Immature natural killer cell (primary cell): ENCODE data around the gene KRT3. TPM values are rescaled to one million over a fixed set of nuclear protein-coding genes. Genes with fewer than 3 reads are reported as not detected.
"Not testable (repeated sequence)": the region's sequence is repeated elsewhere in the genome, so short reads cannot be mapped to it uniquely, and the experiment has no call there.

Experiments
- DNase-seq, 3 donors: peaks; one replicate each; pipeline ENCODE4 v3.0.0; 2022; ENCODE audit warnings: mixed read lengths in 1 of 3
- H3K27ac Mint-ChIP-seq, 6 donors: one replicate each; pipeline ENCODE4 v1.8.0; 2020; ENCODE audit warnings: mixed read lengths in 6 of 6, mild to moderate bottlenecking in 5 of 6, inconsistent platforms in 4 of 6, moderate library complexity in 3 of 6
- H3K27me3 Mint-ChIP-seq, 3 donors: one replicate each; pipeline ENCODE4 v1.8.0; 2020 to 2021; ENCODE audit warnings: low read depth in 3 of 3, mild to moderate bottlenecking in 3 of 3, mixed read lengths in 3 of 3, moderate library complexity in 3 of 3, inconsistent platforms in 1 of 3
- H3K36me3 Mint-ChIP-seq, 3 donors: one replicate each; pipeline ENCODE4 v1.8.0; 2020; ENCODE audit warnings: mixed read lengths in 3 of 3, inconsistent platforms in 2 of 3, mild to moderate bottlenecking in 2 of 3
- H3K4me1 Mint-ChIP-seq, 2 donors: one replicate each; pipeline ENCODE4 v1.8.0; 2020; ENCODE audit warnings: inconsistent platforms in 2 of 2, mild to moderate bottlenecking in 2 of 2, mixed read lengths in 2 of 2, moderate library complexity in 1 of 2
- H3K4me3 Mint-ChIP-seq, 5 donors: one replicate each; pipeline ENCODE4 v1.8.0; 2020; ENCODE audit warnings: mild to moderate bottlenecking in 5 of 5, mixed read lengths in 5 of 5, inconsistent platforms in 3 of 5, moderate library complexity in 3 of 5
- H3K9me3 Mint-ChIP-seq, 6 donors: one replicate each; pipeline ENCODE4 v1.8.0; 2020; ENCODE audit warnings: mild to moderate bottlenecking in 6 of 6, mixed read lengths in 6 of 6, inconsistent platforms in 4 of 6, moderate library complexity in 3 of 6
- polyA plus RNA-seq, 3 donors: library from polyadenylated mRNA; unstranded; fragments of 300-500 nt; fragmentation: Illumina TruSeq; gene quantifications; one replicate each; pipeline ENCODE4 v1.2.3, GENCODE V29; 2021

KRT3 gene
- polyA plus RNA-seq, 3 donors from 2014 or later = not detected

DNA sequence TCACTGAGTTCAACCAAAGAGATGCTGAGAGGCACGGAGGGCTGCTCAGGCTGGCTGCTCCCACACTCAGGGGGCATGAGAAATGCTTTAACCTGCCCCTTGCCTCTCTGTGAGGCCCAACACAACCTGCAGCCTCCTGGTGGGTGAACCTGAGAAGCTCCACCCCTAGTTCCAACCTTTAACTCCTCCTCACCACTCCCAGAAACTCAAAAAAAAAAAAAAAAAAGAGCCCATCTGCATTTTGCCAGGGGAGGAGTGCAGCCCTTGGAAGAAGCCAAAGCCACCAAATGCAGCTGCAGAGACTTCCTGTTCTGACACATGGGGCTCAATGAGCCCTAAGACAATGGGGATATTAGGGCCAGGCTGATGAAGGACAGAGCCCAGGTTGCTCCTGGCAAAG lies 9.1 kb upstream of the KRT3 start:
- H3K9me3 Mint-ChIP-seq = no peaks in the 10 kb centered on the region
- H3K27me3 Mint-ChIP-seq = peaks cover 0 to 2% (median 2%) of the 10 kb centered on the region in 3 donors
- no peak overlapping the region for H3K27ac Mint-ChIP-seq
- no peak overlapping the region for H3K4me3 Mint-ChIP-seq
- no peak for DNase-seq
- no peaks in the 10 kb centered on the region for H3K4me1 Mint-ChIP-seq
- no peaks in the 10 kb centered on the region for H3K36me3 Mint-ChIP-seq

DNA sequence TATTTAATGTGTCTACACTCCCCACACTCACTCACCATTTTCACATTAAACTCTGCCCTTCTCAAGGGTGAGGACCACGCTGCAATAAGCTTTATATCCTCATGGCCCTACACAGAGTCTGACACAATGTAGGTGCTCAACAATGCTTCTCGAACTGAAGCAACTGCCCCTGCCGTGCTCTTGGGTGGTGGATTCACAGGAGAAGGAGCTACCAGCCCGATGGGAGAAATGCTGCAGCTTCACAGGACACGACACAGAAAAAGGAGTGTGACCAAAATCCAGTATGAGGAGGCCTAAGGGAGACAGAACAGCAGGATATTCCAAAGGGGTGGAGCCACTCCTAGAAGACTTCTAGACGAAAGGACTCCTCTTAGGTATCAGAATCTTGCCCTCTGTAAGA lies 6.5 kb upstream of the KRT3 start:
- H3K9me3 Mint-ChIP-seq = no peaks in the 10 kb centered on the region
- H3K27ac Mint-ChIP-seq = no peak overlapping the region
- no peak for DNase-seq
- H3K36me3 Mint-ChIP-seq = no peaks in the 10 kb centered on the region
- H3K4me3 Mint-ChIP-seq = no peak overlapping the region
- H3K4me1 Mint-ChIP-seq = no peaks in the 10 kb centered on the region
- H3K27me3 Mint-ChIP-seq = peaks cover 0 to 4% (median 0%) of the 10 kb centered on the region in 3 donors

DNA sequence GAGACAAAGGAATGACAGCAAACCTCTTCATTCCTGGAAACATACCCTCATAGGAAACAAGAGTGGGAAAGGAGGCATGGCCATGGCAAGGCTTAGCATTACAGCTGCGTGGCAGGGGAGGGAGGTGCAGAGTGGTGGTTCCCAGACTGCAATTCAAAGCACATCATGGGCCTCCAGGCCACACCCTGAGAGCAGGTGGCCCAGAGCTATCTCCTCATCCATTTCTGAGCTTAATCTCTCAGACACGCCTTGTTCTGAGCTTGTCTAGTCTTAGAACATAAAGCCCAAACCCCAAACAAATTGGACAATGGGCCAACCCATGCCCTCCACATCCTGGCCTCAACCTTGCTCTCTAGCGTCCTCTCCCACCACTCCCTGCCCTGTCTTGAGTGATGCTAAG lies 5.9 kb upstream of the KRT3 start:
- H3K9me3 Mint-ChIP-seq = no peaks in the 10 kb centered on the region
- H3K36me3 Mint-ChIP-seq = no peaks in the 10 kb centered on the region
- H3K4me3 Mint-ChIP-seq = no peak overlapping the region
- no peaks in the 10 kb centered on the region for H3K4me1 Mint-ChIP-seq
- no peak for DNase-seq
- peaks cover 0 to 4% (median 0%) of the 10 kb centered on the region in 3 donors for H3K27me3 Mint-ChIP-seq
- peak overlapping the region in 1 of 6 donors; percentile 31 for H3K27ac Mint-ChIP-seq

DNA sequence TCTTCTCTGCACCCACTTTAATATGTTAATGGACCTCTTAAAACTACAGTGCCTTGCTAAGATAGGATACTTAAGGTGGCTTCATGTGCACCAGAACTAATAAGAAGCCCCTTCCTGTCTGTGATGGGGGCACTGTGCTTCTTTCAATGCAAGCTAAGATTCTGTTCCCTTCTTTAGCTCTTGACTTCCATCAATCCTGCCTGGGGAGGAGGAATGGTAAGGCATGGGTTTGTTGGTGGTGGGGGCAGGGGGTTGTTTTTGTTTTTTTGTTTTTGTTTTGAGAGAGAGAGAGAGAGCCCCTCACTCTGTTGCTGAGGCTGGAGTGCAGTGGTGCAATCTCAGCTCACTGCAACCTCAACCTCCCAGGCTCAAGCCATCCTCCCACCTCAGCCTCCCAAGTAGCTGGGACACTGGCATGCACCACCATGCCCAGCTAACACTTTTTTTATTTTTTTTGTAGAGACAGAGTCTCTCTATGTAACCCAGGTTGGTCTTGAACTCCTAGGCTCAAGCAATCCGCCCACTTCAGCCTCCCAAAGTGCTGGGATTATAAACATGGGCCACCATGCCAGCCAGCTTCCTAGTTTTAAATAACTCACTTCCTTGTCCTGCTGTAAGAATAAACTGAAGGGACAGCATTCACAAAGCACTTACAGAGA lies 4.5 kb upstream of the KRT3 start:
- Mint-ChIP-seq H3K9me3 (no peaks in the 10 kb centered on the region), H3K27me3 (peaks cover 0 to 4% (median 4%) of the 10 kb centered on the region in 3 donors), H3K27ac (no peak overlapping the region), H3K36me3 (no peaks in the 10 kb centered on the region), H3K4me3 (no peak overlapping the region), H3K4me1 (no peaks in the 10 kb centered on the region)
- DNase-seq = no peak

DNA sequence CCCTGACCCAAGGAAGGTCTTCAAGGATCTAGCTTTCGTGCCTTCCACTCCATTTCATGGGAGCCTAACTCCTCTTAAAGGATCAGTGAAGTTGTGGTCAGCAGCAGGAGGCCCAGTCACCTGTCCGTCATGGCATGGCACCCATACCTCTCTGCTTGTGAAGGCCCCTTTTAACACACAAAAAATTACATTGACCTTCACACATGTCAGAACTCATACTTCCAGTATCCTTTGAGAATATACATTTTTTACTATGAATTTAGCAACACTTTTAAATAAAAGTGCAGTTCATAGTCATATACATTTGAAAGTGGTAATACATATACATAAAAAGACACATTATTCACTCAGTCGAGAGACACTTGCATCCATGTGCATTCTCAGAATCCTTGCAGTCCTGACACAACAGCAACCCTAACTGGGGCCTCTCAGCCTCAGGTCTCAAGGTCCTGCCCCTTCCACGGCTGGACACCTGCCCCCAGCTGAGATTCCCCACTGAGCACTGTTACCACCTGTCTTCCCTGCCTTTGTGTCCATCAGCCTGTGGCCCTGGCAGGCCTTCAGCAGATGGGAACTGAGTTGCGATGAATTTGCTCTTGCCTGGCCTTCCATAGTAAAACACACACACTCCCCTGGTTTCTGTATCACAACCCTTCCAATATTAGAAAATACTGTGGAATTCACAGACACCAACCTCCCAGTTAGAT lies 3.7 kb upstream of the KRT3 start:
- Mint-ChIP-seq H3K9me3 (no peaks in the 10 kb centered on the region), H3K27me3 (peaks cover 0 to 4% (median 4%) of the 10 kb centered on the region in 3 donors), H3K27ac (no peak overlapping the region), H3K36me3 (no peaks in the 10 kb centered on the region), H3K4me3 (no peak overlapping the region), H3K4me1 (no peaks in the 10 kb centered on the region)
- no peak for DNase-seq

DNA sequence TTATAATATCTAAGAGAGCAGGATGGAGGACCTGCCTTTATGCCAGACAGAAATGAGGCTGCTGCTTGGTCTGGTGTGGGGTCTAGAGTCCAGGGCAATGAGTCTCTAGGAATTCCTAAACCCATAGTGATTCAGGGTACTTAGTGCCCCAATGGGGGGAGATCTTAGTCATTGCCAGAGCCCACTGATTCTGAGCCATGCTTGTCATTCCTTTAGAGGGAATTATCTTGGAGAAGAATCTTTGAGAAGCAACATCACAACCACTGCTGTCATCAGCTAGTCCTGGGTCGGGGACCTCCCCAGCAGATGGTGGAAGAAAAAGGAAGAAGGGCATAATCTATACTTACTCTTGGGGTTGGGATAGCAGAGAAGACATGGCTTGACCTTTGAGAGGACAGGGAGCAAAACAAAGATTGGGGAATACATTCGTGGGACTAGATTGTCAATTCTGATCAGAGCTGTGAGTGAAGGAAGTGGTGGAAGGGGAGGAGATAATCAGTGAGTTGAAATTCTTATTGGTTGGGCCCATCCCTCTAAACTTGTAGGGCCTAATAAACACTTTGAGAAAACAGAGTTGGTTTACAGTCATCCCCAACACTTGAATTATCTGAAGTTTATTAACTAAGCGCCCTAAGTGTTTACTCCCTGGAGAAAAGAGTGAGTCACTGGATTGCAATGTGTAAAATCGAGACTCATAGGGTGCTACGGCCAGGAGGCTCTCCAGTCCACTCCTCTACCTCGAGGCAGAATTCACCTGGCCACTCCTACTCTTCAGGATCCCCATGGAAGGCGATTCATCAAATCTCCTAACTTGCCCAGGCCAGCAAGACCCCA lies 3.0 kb upstream of the KRT3 start:
- H3K4me3 Mint-ChIP-seq = no peak overlapping the region
- no peaks in the 10 kb centered on the region for H3K9me3 Mint-ChIP-seq
- no peak for DNase-seq
- H3K27ac Mint-ChIP-seq = peak overlapping the region in 1 of 6 donors; percentile 37
- H3K36me3 Mint-ChIP-seq = peaks cover 0 to 6% (median 0%) of the 10 kb centered on the region in 3 donors
- no peaks in the 10 kb centered on the region for H3K4me1 Mint-ChIP-seq
- peaks cover 0 to 4% (median 4%) of the 10 kb centered on the region in 3 donors for H3K27me3 Mint-ChIP-seq

DNA sequence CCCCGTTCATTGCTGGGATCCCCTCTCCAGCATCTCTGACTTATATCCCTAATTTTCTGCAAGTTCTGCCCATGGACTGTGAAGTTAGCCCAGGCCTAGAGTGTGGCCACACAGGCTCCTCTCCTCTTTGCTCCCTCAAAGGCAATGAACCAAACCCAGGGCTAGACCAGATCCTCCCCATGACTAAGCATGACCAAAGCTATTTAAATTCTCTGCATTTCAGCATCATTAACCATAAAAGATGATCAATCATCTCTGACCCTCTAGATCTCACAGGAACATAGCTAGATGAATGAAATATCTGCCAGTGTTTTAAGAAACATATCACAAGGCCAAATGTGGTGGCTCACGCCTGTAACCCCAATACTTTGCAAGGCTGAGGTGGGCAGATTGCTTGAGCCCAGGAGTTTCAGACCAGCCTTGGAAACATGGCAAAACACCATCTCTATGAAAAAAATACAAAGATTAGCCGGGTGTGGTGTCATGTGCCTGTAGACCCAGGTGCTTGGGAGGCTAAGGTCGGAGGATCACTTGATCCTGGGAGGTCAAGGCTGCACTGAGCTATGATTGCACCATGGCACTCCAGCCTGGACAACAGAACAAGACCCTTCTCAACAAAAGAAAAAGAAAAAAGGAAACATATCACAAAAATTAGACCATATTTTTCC lies 2.2 kb upstream of the KRT3 start:
- Mint-ChIP-seq H3K36me3 (peaks cover 0 to 6% (median 0%) of the 10 kb centered on the region in 3 donors), H3K4me3 (no peak overlapping the region), H3K9me3 (no peaks in the 10 kb centered on the region), H3K4me1 (no peaks in the 10 kb centered on the region), H3K27me3 (peaks cover 0 to 6% (median 4%) of the 10 kb centered on the region in 3 donors), H3K27ac (peak overlapping the region in 2 of 6 donors; percentile 32 to 38)
- no peak for DNase-seq

DNA sequence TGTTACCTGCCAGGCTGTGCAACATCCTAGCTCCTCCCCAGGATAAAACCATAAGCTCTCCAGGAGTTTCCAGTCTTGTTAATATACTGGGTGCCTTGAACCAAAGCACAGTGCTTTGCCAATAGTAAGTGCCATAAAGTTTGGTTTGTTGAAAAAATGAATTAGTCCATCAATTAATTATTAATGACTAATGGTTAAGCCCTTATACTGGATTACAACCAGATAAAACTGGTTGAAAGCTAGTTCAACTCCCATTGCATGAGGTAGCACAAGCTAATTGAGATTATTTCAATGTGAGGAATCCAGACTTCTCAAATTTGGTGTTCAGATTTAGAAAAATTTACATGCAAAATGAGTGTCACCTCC lies 1.6 kb upstream of the KRT3 start:
- peak overlapping the region in 1 of 6 donors; percentile 38 for H3K27ac Mint-ChIP-seq
- DNase-seq = no peak
- H3K4me1 Mint-ChIP-seq = no peaks in the 10 kb centered on the region
- H3K4me3 Mint-ChIP-seq = no peak overlapping the region
- peaks cover 0 to 6% (median 3%) of the 10 kb centered on the region in 3 donors for H3K27me3 Mint-ChIP-seq
- peaks cover 0 to 6% (median 0%) of the 10 kb centered on the region in 3 donors for H3K36me3 Mint-ChIP-seq
- no peaks in the 10 kb centered on the region for H3K9me3 Mint-ChIP-seq

DNA sequence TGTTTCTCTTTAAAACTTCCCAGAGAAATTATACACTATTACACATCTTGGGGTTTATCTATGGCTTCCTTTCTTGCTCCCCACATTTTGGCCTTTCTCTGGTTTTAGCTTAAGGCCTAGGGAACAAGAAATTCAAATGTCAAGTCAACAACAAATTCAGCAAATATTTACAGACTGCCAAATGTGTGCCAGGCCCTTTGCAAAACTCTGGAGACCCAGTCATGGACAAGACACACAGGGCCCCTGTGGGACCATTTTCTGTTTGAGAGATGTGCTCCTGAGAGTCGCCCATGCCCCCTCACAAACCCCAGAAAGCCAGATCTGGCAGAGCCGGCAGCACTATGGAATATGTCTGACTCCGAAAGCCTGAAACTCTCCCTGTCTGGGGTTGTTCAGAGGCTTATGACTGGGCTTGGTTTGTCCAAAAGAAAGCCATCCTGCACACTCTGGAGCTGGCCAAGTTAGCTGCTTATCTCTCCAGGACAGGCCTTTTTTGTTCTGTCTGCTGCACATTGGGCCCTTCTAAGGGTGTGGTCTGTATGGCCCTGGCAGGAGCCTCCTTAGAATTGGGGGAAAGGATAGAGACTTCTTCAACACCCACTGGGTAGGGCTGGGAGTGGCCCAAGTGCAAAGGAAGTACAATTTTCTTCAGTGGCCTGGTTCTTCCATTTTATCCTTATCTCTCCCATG lies 1.1 kb upstream of the KRT3 start:
- no peaks in the 10 kb centered on the region for H3K9me3 Mint-ChIP-seq
- H3K4me3 Mint-ChIP-seq = no peak overlapping the region
- no peaks in the 10 kb centered on the region for H3K4me1 Mint-ChIP-seq
- DNase-seq = no peak
- H3K27ac Mint-ChIP-seq = no peak overlapping the region
- peaks cover 0 to 6% (median 0%) of the 10 kb centered on the region in 3 donors for H3K36me3 Mint-ChIP-seq
- peaks cover 0 to 6% (median 3%) of the 10 kb centered on the region in 3 donors for H3K27me3 Mint-ChIP-seq

DNA sequence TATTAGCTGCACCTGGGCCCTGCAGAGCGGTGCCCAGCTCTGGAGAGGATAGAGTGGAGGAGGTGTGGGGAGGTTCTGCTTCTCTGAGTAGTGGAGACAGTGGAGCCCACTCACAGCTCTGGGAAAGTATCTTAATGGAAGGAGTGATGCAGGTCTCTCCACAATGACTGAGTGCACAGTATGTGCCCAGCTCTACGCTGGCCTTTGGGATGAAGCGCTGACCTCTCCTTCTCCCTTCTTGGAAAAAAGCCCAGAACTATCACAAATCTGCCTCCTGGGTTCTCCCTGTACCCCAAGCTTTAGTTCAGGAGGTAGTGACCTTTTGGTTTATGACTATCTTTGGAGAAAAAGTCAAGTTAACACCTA lies 495 bp upstream of the KRT3 start:
- Mint-ChIP-seq H3K27ac (no peak overlapping the region), H3K9me3 (no peaks in the 10 kb centered on the region), H3K4me3 (no peak overlapping the region), H3K4me1 (no peaks in the 10 kb centered on the region), H3K36me3 (peaks cover 0 to 6% (median 0%) of the 10 kb centered on the region in 3 donors), H3K27me3 (peaks cover 0 to 9% (median 3%) of the 10 kb centered on the region in 3 donors)
- DNase-seq = no peak

DNA sequence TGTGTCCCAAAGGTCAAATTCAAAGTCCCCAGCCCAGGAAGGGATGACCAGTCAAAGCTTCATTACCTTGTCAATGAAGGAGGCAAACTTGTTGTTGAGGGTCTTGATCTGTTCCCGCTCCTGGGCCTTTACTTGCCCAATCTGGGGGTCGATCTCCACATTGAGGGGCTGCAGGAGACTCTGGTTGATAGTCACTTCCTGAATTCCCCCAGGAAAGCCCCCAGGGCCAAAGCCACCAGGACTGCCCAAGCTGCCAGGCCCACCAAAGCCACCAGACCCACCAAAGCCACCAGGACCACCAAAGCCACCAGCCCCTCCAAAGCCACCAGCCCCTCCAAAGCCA lies 614 bp downstream of the KRT3 start:
- not testable (repeated sequence) for H3K36me3 Mint-ChIP-seq, H3K4me3 Mint-ChIP-seq, H3K9me3 Mint-ChIP-seq, H3K27ac Mint-ChIP-seq, DNase-seq, H3K4me1 Mint-ChIP-seq
- H3K27me3 Mint-ChIP-seq = peaks cover 3 to 11% (median 4%) of the 10 kb centered on the region in 3 donors

DNA sequence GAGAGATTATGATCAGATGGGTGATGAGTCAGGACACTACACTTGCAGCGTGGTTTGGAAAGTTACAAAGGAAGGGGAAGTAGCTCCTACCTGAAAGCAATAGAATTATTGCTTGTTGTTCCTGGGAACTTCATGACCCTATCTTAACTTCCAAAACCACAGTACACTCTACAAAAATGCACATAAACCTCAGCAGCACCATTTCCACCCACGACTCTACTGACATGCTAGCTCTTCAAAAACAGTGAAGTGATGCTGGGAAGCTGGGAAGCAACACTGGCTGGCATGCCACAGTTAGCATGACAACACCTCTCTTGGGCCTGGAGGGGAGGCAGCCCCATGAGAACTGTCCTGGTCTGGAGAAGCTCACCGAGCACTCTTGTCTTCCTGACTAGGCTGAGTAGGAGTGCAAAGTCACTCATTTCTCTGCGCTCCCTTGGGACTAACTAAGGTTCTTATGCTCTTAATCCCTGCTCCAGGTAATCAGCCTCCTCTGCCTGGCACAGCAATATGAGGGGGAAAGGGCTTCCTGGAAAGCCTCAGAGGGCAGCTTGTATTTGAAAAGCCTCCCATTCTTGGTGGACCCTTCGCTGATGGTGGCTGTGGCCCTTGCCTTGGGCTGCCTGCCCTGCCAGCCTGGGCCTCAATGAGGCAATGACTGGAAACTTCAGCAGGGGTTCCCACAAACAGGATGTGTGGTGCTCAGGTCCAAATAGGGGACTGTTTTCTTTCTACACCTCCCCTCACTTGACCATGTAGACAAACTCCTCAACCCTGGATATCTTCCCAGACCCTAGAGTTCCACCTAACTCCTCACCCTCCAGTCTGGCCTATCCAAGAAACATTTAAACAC lies 1.2 kb downstream of the KRT3 start:
- Mint-ChIP-seq H3K4me1 (peaks cover 9 to 10% of the 10 kb centered on the region in 2 donors), H3K36me3 (peaks cover 0 to 6% (median 0%) of the 10 kb centered on the region in 3 donors), H3K27me3 (peaks cover 5 to 11% (median 8%) of the 10 kb centered on the region in 3 donors), H3K9me3 (no peaks in the 10 kb centered on the region), H3K27ac (peak overlapping the region in 1 of 6 donors; percentile 9), H3K4me3 (no peak overlapping the region)
- DNase-seq = no peak
